HG03460 (cell line): Measurements from ENCODE around the gene RASSF7.
"Not testable (repeated sequence)": the region's sequence is repeated elsewhere in the genome, so short reads cannot be mapped to it uniquely, and the experiment has no call there.

Experiments
- ATAC-seq: cut with Tn5 transposase; IDR thresholded peaks from one replicate; pipeline ENCODE4 v1.9.1; 2021; ENCODE audit not compliant: unreplicated experiment

Gene RASSF7

DNA sequence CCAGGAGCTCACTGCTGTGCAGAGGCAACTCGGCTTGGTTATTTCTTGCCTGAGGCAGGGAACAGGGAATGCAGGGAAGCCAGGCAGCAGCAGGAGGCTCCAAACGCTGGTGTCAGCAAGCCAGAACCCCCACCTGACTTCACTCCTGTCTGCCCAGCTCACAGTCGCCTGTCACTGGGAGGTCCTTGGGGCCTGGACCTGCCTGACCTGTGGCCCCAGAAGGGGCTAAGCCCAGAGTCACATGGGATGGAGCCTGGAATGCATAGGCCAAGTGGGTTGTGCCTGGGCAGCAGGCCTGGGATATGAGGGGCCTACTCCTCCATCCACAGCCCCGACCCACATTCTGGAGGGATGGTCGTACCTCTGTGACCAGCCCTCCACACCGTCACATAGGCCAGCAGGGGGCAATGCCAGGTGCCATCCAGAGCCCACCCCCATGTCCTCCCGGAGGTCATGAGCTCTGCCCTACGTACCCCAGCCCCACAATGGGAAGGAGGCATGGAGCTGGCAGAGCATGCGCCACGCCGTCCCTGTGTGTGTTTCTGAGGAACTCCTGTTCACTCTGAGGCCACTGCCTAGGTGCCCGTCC lies 5.2 kb downstream of the RASSF7 start:
- no peak for ATAC-seq

DNA sequence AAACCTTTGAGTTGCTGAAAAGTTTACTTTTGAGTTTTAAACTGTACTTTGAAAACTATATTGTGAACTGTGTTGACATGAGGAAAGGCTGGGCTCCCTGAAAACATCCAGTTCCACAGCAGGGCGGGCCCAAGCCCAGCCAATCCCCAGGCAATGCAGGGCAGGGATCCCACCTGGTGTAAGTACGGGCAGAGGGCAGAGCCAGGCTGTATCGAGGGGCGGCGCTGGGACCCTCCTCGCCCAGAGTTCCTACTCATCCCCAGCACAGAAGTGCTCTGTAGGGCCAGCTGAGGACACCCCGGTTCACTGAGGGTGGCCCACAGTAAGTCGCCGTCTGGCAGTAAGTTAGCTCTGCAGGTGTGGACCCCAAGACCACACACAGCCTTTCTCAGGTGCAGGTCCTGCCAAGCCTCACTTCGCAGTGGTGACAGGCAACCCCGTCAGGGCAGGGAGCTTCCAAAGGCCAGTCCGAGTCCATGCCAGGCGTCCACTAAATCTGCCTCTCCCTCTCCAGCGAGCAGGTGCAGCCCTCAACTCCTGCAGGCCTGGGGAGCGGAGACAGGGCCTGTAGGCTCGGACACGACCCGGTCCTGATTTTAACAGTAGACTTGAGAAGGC lies 6.3 kb downstream of the RASSF7 start:
- no peak for ATAC-seq

DNA sequence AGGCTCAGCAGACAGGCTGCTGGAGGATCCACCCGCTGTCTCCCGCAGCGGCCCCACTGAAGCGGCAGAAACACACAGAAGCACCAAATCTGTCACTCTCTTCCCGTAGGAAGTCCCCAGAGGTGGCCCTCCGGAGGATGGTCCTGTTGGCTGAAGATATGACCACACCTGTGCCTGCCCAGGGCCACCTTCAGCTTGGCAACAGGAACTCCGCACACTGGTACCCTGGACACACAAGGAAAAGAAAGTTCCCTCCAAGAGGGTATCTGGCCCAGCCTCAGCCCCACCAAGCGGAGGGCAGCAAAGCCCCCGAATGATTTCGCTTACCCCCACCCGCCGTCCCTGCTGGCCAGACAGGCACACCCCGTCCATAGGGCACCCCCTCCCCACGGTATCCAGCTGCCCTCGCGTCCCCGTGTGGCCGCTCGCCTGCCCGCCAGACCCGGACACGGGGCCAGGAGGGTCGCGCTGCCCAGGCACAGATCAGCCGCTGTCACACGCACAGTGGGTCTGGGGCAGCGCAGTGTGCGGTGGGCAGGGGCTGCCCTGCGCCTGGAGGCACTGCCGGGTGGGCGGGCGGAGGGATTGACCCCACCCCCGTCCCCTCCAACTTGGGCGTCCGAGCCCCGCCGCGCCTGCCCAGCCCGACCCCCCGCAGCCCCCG lies 7.0 kb downstream of the RASSF7 start:
- ATAC-seq: peak; percentile 2

DNA sequence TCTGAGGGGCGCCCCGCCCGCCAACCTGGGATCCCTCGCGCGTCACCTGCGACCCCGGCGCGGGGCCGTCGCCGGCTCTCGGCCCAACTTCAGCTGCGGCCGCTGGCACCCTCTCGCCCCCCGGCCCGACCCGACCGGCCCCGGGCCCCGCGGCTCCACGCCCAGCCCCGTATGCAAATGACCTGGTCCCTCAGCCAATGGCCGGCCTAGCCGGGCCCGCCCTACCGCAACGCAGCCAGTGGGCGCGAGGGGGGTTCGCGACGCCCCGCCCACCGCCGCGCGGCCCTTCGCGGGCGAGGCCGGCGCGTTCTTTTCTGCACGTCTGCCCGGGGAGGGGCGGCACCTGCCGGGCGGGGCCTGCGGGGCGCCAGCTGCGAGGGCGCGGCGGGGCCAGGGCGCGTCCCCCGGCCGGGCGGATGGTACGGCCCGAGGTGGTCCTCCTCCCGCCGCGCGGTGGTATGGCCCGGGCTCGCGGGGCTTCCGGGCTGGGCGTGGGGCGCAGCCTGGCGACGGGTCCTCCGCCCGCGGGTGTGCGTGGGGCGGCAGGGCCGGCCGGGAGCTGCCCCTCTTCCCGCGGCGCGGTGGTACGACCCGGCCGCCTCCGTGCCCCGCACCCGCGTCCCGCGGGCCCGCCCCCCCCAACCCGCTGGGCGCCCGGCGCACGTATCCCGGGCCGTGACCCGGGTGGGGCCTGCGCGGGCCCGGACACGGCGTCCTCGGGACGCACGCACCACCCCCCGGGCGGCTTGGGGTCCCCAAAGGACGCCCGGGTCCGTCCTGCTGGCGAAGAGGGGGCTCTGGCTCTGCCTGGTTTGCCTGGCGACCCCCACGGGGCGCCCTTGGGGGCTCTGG lies 7.8 kb downstream of the RASSF7 start:
- peak; percentile 90 for ATAC-seq

DNA sequence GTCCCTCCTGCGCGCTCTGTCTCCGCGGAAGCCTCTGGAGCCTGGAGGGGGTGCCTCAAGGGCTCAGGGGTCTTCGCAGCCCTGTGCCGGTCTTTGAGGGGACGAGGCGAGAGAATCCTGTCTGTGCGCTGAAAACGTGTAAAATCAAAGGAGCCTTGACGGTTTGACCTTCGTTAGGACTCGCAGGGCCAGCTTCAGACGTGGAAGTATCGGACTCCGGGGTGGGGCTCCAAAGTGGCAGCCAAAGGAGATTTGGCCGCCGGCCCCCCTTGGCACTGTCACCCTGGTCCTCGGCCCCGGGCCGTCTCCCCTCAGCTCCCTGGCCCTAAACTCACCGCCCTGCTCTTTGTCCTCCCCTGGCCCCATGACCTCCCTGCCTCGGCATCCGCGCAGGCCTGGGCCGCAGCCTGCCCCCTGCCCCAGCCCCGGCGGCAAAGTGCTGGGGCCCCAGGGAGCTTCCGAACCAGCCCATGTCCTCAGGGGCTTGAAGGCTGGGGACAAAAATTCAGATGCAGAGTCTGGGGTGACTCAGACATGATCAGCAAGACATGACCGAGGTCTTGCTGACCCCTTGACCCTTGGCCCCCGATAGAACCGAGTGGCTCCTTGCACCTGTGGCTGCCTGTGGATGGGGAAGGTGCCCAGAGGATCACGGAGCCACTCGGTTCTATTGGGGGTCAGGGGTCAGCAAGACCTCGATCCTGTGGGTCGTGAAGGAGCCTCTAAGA lies 8.6 kb downstream of the RASSF7 start:
- ATAC-seq: no peak

DNA sequence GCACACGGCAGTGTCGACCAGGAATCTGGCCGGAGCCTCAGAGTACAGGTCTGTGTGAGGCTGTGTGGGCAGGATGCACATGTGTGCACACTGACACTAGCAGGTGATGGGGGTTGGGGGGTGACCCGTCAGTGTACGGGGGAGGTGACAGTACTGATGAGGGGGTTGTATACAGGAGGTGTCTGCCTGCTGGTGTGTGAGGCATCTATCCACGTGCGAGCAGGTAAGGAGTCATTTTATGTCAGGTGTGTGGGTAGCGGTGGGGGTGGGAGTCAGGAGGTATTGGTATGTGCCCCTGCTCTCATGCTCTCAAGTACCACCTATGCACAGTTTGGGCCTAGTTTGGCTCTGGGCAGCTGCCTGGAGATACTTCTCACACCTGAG lies 11.0 kb downstream of the RASSF7 start:
- ATAC-seq: no peak

DNA sequence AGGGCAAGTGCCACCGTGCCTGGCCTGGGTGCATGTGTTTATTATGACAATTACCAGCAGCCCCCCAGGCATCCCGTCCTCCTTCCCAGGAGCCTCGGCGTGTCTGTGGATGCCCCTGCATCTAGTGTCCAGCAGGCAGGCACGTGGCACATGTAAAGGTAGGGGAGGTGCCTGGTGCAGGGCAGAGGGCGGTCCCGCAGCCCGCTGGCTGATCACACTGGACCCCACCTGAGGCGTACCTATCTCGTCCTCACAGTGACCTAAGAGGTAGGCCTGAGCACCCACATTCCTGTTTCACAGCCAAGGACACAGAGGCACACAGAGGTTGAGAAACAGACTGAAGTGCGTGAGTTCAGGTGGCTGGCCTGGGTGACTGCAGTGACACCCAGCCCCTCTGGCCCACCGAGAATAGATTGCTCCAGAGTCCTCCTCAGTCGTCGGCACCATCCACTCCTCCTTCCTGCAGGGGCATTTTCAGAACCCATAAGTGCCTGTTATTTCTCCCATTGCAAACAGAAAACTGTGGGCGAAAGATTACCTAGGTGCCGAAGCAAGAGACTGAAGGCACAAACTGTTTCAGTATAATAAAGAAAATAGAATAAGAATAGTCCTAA lies 12.5 kb downstream of the RASSF7 start:
- no peak for ATAC-seq

DNA sequence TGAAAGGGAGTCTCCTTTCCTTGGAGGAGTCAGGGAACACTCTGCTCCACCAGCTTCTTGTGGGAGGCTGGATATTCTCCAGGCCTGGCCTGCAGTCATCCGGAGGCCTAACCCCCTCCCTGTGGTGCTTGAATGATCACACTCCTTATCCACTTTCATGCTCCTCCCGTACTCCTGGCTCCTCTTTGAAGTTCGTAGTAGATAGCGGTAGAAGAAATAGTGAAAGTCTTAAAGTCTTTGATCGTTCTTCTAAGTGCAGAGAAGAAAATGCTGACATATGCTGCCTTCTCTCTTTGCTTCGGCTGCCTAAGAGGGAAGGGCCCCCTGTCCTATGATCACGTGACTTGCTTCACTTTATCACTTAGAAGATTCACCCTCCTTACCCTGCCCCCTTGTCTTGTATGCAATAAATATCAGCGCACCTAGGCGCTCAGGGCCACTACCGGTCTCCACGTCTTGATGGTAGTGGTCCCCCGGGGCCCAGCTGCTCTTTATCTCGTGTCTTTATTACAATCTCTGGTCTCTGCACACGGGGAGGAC lies 13.3 kb downstream of the RASSF7 start:
- not testable (repeated sequence) for ATAC-seq

DNA sequence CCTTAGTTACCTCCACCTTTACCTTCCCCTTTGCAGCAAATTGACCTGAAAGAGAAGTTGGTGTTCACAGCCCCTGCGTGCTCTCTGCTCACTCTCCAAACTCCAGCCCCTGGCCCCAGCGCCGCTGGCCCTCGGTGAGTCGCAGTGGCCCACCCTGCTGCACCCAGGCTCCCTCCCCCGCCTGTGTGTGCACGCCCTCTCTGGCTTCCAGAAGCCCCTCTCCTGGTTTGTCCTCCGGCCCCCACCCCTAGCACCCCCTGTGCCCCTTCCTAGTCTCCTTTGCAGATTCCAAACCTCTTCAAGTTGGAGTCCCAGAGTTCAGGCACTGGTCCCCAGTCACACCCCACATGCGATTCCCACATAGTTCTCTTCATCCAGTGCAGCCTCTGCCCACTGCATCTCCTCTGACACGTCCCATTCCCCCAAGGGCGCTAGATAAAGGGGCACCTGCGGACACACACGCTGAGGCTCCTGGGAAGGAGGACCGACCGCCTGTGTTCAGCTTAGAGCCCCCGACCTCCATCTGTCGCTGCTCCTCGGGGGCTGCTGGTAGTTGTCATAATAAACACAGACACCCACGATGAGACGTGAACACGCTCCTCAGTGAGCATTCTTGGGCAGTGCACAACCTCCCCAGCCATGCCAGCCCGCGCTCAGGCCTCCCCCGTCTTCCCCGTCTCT lies 14.0 kb downstream of the RASSF7 start:
- ATAC-seq: peak; percentile 7

DNA sequence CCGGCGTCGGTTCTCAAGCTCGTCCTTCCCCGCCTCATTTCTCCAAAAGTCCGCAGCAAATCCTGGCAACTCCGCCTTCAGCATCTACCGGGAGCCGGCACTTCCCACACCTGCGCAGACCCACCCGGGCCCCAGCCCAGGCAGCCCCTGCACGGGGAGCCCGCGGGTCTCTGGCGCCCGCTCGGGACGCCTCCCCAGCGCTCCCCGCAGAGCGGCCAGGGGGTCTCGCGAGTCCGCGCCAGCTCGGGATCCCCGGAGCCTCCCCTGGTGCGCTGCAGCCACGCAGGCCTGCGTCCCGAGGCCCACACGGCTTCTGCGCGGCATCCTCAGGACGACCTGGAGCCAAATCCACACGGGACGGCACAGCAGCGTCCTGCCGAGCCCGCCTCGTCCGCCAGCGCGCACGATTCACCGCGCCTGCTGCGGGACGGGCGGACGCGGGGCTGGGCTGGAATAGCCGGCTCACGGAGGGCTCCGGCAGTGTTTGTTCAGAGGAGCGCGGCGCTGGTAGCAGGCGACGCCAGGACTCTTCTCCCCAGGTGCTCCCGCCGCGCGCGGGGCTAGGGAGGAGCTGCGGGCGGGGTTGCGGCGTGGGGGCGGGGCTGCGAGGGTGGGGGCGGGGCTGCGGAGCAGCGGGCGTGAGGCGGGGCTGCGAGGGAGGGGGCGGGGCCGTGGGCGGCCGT lies 14.7 kb downstream of the RASSF7 start:
- peak; percentile 22 for ATAC-seq

DNA sequence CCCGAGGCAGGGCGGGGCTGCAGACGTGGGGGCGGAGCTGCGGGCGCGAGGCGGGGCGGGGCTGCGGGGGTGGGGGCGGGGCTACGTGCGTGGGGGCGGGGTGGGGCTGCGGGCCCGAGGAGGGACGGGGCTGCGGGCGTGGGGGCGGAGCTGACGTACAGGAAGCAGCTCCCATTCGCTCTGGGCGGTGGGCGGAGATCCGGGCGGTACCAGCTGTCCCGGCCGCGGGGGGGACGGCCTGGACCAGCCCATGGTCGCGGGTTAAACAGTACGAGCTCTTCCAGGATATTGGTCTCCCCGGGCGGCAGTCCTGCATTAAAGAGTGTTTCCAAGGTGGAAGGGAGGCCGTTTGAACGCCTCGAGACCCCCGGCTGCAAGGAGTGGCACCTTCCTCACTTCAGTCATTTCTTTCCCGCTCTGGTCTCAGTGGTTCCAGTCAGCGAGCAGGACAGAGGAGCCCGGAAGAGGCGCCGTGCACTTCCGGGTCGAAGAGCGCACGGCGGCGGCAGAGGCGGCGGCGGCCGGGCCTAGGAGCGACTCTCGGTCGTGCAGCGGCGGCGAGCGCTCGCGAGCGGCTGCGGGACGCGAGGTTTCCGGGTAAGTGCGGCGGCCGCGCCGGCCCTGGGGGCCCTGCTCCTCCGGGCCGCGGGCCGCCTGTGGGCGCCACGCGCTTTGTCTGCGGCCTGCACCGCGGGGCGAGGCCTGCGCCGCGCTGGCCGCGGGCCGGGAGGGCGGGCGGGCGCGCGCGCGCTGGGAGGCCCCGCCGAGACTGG lies 15.4 kb downstream of the RASSF7 start, which contains the start of gene PHRF1:
PHRF1 (plus strand) TSS at position 475 of the 773 bp plus-strand sequence. CDS start 5,043 bp downstream, outside the sequence.
- ATAC-seq: peak; percentile 84

DNA sequence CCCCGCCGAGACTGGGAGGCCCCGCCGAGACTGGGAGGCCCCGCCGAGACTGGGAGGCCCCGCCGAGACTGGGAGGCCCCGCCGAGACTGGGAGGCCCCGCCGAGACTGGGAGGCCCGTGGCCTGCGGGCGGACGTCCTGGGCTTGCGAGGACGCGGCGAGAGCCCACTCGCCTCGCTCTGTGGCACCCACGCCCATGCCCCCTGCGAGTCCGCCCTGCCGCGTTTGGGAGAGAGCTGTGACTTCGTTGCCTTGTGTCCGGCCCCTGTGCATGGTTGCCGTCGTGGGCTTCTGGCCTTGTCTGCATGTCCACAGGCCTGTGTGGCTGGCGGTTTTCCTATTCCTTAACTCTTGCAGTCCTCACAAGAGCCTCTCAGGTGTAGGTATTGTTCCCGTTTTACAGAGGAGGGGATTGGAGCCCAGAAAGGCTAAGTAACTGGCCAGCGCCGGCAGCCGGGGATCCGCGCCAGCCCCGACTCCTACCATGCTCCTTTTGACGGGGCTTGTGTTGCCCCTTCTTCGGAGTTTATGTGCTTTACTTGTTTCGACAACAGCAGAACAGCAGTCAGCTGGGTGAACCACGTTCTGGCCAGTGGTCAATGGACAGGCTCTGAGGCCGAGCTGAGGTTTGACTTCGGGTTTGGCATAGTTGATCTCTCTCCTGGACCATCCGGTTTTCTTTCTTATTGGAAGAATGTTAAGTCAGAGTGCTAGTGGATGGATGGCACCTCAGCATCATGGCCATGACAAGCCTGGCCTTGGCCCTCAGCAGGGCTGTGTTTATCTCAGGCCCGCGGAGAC lies 16.2 kb downstream of the RASSF7 start:
- no peak for ATAC-seq

DNA sequence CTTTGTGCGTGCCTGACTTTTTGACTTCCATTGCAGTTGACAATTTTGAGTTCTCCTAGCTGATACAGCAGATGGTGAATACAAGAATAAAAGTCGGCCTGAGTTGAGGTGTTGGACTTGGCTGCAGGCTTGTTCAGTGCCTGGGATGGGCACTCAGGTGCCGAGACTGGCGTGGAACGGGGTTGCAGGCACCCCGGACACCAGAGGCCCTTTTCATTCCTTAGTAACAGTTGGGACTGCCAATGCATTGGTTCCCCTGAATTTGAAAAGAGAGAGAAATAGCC lies 16.8 kb downstream of the RASSF7 start:
- ATAC-seq: no peak

DNA sequence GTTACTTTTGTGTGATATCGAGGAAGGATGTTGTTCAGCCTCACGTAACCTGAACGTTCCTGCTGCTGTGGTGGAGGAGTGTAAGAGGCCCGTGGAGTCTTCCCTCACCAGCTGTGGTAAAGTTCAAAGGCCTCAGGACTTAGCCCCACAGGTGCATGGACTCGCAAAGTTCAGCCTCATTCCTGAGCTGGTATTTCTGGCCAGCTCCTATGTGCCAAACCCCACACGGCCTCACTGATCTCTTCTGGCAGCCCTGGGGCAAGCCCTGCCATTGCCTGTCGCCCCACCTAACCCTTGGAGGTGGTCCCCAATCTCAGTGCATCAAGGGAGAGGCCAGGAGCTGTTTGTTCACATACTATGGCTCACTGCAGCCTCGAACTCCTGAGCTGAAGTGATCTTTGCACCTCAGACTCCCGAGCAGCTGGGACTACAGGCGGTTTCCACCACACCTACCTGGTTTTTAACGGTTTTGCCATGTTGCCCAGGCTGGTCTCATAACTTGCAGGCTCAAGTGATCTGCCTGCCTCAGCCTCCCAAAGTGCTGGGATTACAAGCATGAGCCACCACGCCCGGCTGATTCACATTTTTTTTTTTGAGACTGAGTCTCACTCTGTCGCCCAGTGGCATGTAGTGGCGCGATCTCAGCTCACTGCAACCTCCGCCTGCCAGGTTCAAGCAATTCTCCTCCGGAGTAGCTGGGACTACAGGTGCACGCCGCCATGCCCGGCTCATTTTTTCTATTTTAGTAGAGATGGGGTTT lies 17.7 kb downstream of the RASSF7 start:
- no peak for ATAC-seq

DNA sequence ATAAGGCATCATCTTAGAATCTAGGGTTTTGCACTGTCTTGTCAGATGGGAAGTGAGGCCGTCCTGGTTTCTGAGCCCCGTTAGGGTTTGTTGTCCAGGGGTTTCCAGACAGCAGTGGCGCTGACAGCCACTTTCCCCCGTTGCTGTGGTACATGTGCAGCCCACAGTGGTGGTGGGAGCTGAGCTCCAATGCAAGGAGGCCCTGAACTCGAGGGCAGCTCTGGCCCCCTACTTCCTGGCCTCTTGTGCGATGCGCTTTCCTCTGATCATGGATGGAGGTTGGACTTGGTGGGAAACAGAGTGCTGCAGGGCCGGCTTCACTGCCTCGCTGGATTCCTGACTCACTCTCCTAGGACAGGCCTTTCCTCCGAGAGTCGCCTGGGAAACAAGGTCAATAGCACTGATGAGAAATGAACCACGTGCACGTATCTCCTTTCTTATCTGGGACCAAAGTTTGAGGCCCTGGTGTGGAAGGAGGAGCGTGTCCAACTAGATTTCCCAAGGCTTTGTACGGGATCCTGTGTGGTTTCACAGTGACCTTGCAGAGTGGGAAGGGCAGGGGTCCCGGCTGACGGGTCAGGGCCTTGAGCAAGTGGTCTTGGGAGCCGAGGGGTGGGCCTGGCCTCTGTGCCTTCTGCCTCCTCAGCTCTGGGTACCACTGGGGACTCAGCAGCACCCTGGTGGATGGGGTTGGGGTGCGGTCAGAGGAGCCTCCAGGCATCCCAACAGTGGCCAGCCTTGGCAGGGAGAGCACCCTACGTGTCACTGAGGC lies 19.2 kb downstream of the RASSF7 start:
- ATAC-seq: no peak

DNA sequence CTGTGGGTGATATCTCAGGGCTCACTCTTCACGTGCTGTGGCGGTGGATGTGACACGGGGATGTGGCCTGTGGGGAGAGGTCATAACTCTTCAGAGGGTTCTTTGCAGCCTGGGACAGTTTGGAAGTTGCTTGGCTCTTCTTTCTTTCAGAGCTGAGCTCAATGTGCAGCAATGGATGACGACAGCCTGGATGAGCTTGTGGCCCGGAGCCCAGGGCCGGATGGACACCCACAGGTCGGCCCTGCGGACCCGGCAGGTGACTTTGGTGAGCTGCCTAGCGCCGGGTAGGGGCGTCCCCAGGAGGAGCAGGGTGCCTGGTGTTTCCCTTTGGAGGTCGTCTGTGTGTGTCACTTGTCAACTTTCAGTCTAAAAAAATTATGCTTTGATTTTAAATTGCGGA lies 20.6 kb downstream of the RASSF7 start:
- ATAC-seq: no peak
